GM12891 (cell line): Measurements from ENCODE around the gene CNTN5.

Experiments
- PAX5 ChIP-seq: IDR thresholded peaks from 2 replicates; pipeline ENCODE4 v1.6.1; 2011; ENCODE audit warnings: low read length, moderate library complexity, mild to moderate bottlenecking; ENCODE audit not compliant: insufficient read depth, severe bottlenecking
- POLR2A ChIP-seq: IDR thresholded peaks from 2 replicates; pipeline ENCODE4 v1.6.1; 2011; ENCODE audit warnings: low read depth, low read length, control low read depth
- POLR2AphosphoS5 ChIP-seq: IDR thresholded peaks from 2 replicates; pipeline ENCODE4 v1.6.1; 2011; ENCODE audit warnings: low read depth, low read length, control low read depth
- POU2F2 ChIP-seq: IDR thresholded peaks from 2 replicates; pipeline ENCODE4 v1.6.1; 2011; ENCODE audit warnings: low read depth, mild to moderate bottlenecking, control low read depth, low read length, moderate library complexity
- SPI1 ChIP-seq: IDR thresholded peaks from 2 replicates; pipeline ENCODE4 v1.6.1; 2011; ENCODE audit warnings: low read depth, low read length, control low read depth
- TAF1 ChIP-seq: IDR thresholded peaks from 2 replicates; pipeline ENCODE4 v1.6.1; 2011; ENCODE audit warnings: low read depth, low read length, control low read depth

DNA sequence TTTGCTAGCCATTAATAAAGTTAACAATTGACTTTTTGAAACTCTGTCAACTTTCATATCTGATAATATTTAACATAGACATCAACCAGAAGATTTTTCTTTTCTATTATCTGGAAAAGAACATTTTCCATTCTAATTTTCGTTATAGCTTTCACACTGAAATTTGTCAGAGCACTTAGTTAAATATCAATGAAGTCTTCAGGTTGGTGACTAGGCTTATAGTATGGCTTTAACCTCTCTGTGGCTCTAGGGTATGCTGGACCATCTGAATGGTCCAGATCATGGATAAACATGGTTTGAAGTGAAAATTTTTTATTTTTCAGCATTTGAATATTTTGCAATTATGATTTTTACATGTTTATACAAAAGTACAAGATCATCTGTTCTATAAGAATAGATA is 548.1 kb downstream of the CNTN5 start:
- TF ChIP-seq POLR2A (no peak), POLR2AphosphoS5 (no peak), TAF1 (no peak), PAX5 (no peak), SPI1 (no peak), POU2F2 (no peak)
